Sigmoid colon (tissue), 4 donors: Measurements from ENCODE around the gene TMEM127.

ENCODE experiments used
- CTCF ChIP-seq, 4 experiments: fragments of 450-650 bp in 3 of 4; fragments of 200-600 bp in 1 of 4; IDR thresholded peaks; one replicate each; pipeline ENCODE4 v1.5.1; 2016 to 2019; ENCODE audit warnings: antibody characterized with exemption in 4 of 4, mild to moderate bottlenecking in 3 of 4, moderate library complexity in 2 of 4
- EP300 ChIP-seq, 4 donors: sonication (generic); formaldehyde crosslinking; IDR thresholded peaks; one replicate each; pipeline ENCODE4 v1.6.1; 2017; ENCODE audit warnings: antibody characterized with exemption in 4 of 4
- POLR2A ChIP-seq, 2 donors: fragments of 450-650 bp; IDR thresholded peaks; one replicate each; pipeline ENCODE4 v1.6.1; 2016; ENCODE audit warnings: antibody characterized with exemption in 2 of 2, mild to moderate bottlenecking in 2 of 2, moderate library complexity in 2 of 2
- POLR2AphosphoS5 ChIP-seq, 4 donors: sonication (generic); formaldehyde crosslinking; IDR thresholded peaks; one replicate each; pipeline ENCODE4 v1.6.1; 2017; ENCODE audit warnings: antibody characterized with exemption in 4 of 4

- TF ChIP-seq CTCF (IDR thresholded peaks at IDR 0.05) (no peak), POLR2A (IDR thresholded peaks at IDR 0.05) (no peak), EP300 (IDR thresholded peaks at IDR 0.05) (no peak), POLR2AphosphoS5 (IDR thresholded peaks at IDR 0.05) (peak in 2 of 4 donors; percentile 33 to 63)
Measured at GRCh38 chr2:96207073-96207773, 58.6 kb downstream of the TMEM127 start.
